Measurements from ENCODE around the gene NMNAT2.

GRCh38 chr1:183273300-183273699 is 144.9 kb downstream of the NMNAT2 start:
- TF ChIP-seq FOXM1 (IDR thresholded peaks at IDR 0.05; ENCODE audit: borderline replicate concordance, low read depth) (no peak), TCF12 (IDR thresholded peaks at IDR 0.05; ENCODE audit: low read depth) (no peak), TAF1 (IDR thresholded peaks at IDR 0.05; ENCODE audit: low read depth) (no peak), MAX (IDR thresholded peaks at IDR 0.05) (no peak), ZBTB7A (IDR thresholded peaks at IDR 0.05; ENCODE audit: low read depth) (no peak), CEBPB (IDR thresholded peaks at IDR 0.05) (no peak), EP300 (IDR thresholded peaks at IDR 0.05; ENCODE audit: borderline replicate concordance) (no peak), RAD21 (IDR thresholded peaks at IDR 0.05; ENCODE audit: low read depth) (no peak), REST (IDR thresholded peaks at IDR 0.05; ENCODE audit: low read depth) (no peak), CREB1 (IDR thresholded peaks at IDR 0.05; ENCODE audit: low read depth) (no peak), NFIC (IDR thresholded peaks at IDR 0.05) (no peak), USF1 (IDR thresholded peaks at IDR 0.05) (no peak), YY1 (IDR thresholded peaks at IDR 0.05; ENCODE audit: low read depth) (no peak)

Measured in Ishikawa (cell line).